ENCODE measurements around the gene FIGNL2. TPM values are rescaled to one million over a fixed set of nuclear protein-coding genes. Genes with fewer than 3 reads are reported as not detected.
A peak's percentile ranks its signal among the peaks of the same experiment; 100 is the strongest.
"Not testable (repeated sequence)": the region's sequence is repeated elsewhere in the genome, so short reads cannot be mapped to it uniquely, and the experiment has no call there.

Gene FIGNL2
- total RNA-seq, result 0.16 TPM

DNA sequence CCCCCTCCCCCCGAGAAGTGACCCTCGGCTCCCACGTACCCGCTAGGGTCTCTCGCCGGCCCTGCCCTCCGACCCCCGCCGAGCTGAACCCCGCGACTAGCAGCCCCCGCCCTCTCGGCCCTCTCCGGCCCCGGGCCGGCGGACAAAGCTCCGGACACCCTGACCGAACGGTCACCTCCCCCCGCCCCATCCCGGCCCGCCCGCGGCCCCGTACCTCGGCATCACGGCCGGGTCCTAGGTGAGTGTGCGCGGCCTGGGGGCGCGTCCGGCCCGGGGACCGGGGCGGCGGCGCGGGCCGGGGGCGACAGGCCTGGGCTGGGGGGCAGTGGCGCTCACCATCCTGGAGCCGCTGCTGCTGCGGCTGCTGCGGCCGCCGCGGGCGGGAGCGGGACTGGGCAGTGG is at the start of gene FIGNL2:
Gene FIGNL2, minus strand, starts transcription at position 393 of the 402 bp plus-strand sequence. CDS start 26,305 bp downstream, outside the sequence.
- no peak for ATAC-seq

DNA sequence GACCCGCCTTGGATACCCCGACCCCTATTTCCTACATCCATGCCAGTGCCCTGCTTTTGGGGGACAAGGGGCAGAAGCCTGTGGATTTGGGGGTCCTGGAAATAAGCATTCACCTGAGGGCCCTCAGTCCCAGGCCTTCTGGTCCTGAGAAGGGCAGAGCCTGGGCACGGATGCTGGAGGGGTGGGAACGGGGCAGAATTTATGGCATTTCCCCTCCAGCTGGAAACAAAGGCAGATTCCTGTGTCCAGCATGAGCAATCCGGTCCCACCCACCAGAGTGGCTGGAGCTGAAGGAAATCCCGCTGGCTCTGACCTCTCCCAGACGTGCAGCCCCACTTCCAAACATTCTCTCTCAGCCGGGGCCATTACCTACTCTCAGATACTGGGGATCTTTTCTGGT is 48.7 kb upstream of the FIGNL2 start:
- ATAC-seq, result peak; percentile 27

DNA sequence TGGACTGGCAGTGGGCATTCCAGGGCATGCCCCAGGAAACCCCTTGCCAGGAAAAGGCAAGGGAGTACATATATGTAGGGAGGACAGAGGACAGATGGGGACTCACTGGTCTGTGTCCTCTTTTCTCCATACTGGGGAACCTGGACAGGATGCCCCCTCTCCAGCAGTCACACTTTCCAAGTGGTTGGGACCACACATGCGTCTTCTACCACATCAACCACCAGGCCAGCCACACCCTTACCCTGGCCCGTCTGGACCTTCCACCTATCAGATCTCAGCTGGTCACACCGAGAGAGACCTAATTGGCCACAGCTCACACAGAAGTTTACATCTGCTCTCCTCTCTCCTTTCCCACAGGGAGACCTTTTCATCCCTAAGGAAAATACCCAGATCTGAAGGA is 47.7 kb upstream of the FIGNL2 start:
- no peak for ATAC-seq

GRCh38 chr12:51895378-51896135 is 47.0 kb upstream of the FIGNL2 start:
- ATAC-seq, result no peak

- no peak for ATAC-seq
These were observed 45.3 kb upstream of the FIGNL2 start for GRCh38 chr12:51893786-51894185.

DNA sequence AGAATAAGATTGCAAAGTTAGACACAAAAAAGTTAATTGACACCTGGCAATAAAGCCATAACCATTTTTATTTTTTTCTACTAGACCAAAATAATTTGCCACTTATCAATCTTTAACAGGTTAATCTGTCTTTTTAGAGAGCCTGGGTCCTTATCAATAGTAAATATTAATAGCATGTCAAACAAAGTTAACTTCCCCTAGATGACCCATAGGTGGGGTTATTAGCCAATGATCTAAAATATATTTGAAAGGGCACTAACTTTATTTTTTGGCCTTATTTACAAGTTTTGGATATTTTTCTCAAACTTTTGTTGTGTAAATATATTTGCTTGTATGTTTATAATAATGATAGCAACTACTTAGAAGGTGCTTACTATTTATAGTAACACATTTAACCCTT is 43.3 kb upstream of the FIGNL2 start:
- ATAC-seq, result no peak

GRCh38 chr12:51890511-51891171 is 42.1 kb upstream of the FIGNL2 start:
- ATAC-seq, result no peak

DNA sequence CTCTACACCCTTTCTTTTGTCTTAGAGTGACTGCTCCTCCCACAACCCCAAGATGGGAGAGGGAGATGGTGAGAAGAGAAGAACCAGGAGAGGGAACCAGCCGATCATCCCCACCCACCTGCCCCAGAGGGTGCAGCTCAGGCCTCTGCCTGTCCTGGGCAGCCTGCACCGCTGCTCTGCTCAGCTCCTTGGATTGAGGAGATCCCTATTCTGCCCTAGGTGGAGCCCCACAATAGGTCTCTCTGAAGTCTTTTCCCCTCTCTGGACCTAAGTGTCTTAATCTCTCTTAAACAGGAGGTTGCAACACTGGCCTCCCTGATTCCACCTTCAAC is 41.6 kb upstream of the FIGNL2 start:
- no peak for ATAC-seq

GRCh38 chr12:51889216-51890132 is 41.0 kb upstream of the FIGNL2 start:
- no peak for ATAC-seq

- no peak for ATAC-seq
These were observed 40.0 kb upstream of the FIGNL2 start for GRCh38 chr12:51888316-51889215.

- ATAC-seq, result no peak
These were observed 39.2 kb upstream of the FIGNL2 start, which contains the start of gene ANKRD33 for GRCh38 chr12:51887476-51888315. Gene ANKRD33 (plus strand): TSS chr12:51888103. CDS start chr12:51888187, 84 bp downstream.

DNA sequence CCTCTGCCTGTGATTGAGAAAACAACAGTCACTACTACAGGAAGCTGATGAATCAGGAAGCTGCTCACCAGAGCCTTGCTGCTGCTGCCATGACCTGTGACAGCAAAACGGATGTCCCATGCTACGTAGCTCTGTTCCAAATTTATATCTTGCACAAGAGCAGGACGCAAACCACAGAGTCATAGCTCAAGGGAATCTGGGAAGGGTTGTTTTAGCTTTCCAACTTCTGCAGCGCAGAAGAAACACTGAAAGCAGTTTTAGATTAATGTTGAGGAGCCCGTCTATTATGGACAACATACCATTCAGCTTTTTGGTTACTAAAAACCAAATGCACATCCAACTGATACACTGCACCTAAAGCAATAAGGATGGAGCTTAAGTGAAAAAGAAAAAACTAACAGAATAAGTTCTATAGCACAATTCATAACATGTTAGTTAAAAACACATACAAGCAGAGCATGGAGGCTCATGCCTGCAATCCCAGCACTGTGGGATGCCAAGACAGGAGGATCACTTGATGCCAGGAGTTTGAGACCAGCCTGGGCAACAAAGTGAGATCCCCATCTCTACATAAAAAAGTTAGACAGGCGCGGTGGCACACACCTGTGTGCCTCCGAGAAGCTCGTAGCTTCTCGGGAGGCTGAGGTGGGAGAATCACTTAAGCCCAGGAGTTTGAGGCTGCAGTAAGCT is 37.6 kb upstream of the FIGNL2 start:
- ATAC-seq, result peak; percentile 84

- not testable (repeated sequence) for ATAC-seq
These were observed 36.9 kb upstream of the FIGNL2 start for GRCh38 chr12:51885294-51886020.

GRCh38 chr12:51884676-51885229 is 36.2 kb upstream of the FIGNL2 start:
- ATAC-seq, result peak; percentile 60

GRCh38 chr12:51883998-51884675 is 35.6 kb upstream of the FIGNL2 start:
- ATAC-seq, result no peak

GRCh38 chr12:51883295-51883694 is 34.8 kb upstream of the FIGNL2 start:
- no peak for ATAC-seq

DNA sequence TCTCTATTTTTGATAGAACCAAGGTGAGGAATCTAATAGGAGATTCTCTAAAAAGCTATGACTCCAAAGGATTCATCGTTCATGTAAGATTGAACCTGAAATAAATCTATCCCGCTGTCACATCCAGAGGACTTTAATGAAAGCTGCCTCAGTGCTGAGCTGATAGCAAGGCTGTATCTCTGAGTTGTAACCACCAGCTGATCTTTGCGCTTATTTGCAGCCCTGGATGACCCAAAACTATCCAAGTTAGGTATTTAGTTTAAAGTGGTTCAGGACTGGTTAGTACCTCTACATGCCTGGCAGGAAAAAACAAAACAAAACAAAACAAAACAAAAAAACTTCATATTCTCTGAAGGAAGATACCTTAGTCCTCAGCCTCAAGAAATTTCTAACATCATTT is 30.6 kb upstream of the FIGNL2 start:
- ATAC-seq, result no peak

DNA sequence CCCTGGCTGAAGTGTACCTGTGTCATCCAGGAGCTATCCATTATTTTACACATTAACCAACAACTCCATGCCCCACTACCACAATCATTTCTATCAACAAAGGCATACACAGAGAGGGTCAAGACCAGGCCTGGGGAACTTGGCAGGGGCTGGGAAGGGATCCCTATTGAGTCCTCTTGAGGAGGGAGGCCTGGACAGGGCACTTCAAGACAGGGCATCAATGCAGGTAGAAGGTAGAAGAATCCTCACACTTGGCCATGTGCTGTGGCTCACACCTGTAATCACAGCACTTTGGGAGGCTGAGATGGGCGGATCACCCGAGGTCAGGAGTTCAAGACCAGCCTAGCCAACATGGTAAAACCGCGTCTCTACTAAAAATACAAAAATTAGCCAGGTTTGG is 26.0 kb upstream of the FIGNL2 start:
- no peak for ATAC-seq

DNA sequence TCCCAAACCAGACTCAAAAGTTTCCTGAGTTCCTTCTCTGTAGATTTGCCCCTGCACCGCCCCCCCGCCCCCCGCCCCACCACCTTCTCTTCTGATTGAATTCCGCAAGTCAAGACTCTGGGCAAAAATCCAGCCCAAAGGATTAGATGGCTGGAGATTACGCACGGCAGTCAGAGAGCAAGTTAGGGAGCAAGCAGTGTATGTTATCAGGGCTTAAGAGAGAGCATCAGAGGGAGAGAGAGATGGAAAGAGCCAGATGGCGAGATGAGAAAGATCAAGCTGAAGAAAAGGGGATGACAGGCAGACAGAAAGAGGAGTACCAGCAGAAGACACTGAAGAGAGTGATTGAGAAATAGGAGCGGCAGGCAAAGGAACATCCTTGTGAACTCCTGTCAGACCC is 25.5 kb upstream of the FIGNL2 start:
- ATAC-seq, result no peak
